ENCODE results near the gene GPD2.

DNA sequence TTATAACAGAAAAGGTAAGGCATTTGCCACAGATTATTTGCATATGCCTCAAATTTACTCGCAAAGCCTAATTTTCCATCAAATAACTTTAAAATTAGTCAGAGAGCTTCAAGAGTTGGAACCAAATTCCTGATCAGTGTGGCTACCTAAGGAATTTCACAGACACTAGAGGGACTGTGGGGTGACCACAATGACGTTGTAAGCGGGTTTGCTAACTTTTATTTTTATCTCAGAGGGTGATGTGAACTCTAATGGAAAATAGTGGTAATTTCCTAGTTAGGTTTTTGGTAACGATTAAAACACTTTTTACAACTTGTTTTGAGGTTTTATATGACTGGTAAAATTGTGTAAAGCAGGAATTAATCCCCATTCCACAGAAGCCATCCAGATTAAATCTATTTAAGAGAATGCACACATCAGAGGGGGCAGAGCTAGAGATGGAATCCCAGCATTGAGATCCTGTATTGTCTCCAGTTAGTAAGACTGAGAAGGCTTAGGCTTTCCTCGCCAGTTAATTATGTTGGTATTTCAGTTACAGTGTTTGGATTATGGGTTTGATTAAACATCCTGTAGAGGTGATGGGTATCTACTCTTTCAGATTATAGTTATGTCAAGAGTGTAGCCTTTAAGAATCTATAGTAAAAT is 129.0 kb downstream of the GPD2 start:
- TF ChIP-seq, protein P1, sequence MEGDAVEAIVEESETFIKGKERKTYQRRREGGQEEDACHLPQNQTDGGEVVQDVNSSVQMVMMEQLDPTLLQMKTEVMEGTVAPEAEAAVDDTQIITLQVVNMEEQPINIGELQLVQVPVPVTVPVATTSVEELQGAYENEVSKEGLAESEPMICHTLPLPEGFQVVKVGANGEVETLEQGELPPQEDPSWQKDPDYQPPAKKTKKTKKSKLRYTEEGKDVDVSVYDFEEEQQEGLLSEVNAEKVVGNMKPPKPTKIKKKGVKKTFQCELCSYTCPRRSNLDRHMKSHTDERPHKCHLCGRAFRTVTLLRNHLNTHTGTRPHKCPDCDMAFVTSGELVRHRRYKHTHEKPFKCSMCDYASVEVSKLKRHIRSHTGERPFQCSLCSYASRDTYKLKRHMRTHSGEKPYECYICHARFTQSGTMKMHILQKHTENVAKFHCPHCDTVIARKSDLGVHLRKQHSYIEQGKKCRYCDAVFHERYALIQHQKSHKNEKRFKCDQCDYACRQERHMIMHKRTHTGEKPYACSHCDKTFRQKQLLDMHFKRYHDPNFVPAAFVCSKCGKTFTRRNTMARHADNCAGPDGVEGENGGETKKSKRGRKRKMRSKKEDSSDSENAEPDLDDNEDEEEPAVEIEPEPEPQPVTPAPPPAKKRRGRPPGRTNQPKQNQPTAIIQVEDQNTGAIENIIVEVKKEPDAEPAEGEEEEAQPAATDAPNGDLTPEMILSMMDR (conservative IDR thresholded peaks at IDR 0.05 in 1 of 2, IDR thresholded peaks at IDR 0.05 in 1 of 2; ENCODE audit: extremely low read depth in 1 of 2, insufficient read depth in 1 of 2, low read depth in 1 of 2, low read length in 2 of 2): no peak
- TF ChIP-seq EZH2 (IDR thresholded peaks at IDR 0.05; ENCODE audit: borderline replicate concordance, low read length): no peak
